ENCODE data around the gene INTS6.

The INTS6 gene

GRCh38 chr13:51311957-51312520 is 140.8 kb downstream of the INTS6 start:
- DNase-seq: no peak
